Esophagus squamous epithelium (tissue), 5 donors: ENCODE measurements around the gene POTEF. TPM values are rescaled to one million over a fixed set of nuclear protein-coding genes. Genes with fewer than 3 reads are reported as not detected.
"Not testable (repeated sequence)": the region's sequence is repeated elsewhere in the genome, so short reads cannot be mapped to it uniquely, and the experiment has no call there.

ENCODE experiments used
- DNase-seq: peaks from one replicate; lab custom pipeline; 2025; lab: John Stamatoyannopoulos, UW
- H3K27ac ChIP-seq, 4 donors: fragments of 200-600 bp; sonication (generic); one replicate each; pipeline ENCODE4 v1.5.1; 2016 to 2019; ENCODE audit warnings: mild to moderate bottlenecking in 1 of 4
- H3K27me3 ChIP-seq, 4 donors: fragments of 200-600 bp; sonication (generic); 1 replicate in 3 of 4; 2 replicates in 1 of 4; pipeline versions ENCODE4 v1.5.1 to v1.6.0; 2017 to 2021; ENCODE audit warnings: antibody characterized with exemption in 1 of 4
- H3K36me3 ChIP-seq, 3 donors: fragments of 200-600 bp; sonication (generic); one replicate each; pipeline ENCODE4 v1.5.1; 2016 to 2019
- H3K4me1 ChIP-seq, 3 donors: fragments of 200-600 bp; sonication (generic); one replicate each; pipeline ENCODE4 v1.5.1; 2017 to 2019
- H3K4me3 ChIP-seq, 4 donors: fragments of 200-600 bp; sonication (generic); 1 replicate in 3 of 4; 2 replicates in 1 of 4; pipeline ENCODE4 v1.5.1; 2016 to 2019; ENCODE audit warnings: mild to moderate bottlenecking in 2 of 4, moderate library complexity in 1 of 4
- H3K9me3 ChIP-seq, 3 donors: fragments of 200-600 bp; sonication (generic); one replicate each; pipeline ENCODE4 v1.5.1; 2016 to 2019
- POLR2A ChIP-seq, 4 donors: fragments of 450-650 bp; IDR thresholded peaks; one replicate each; pipeline ENCODE4 v1.6.1; 2017; ENCODE audit warnings: antibody characterized with exemption in 4 of 4, mild to moderate bottlenecking in 4 of 4, moderate library complexity in 3 of 4
- WGBS, 2 donors: methylation state at CpG; one replicate each; pipeline ENCODE4 v1.1.5; 2018; 5-methylcytosine and 5-hydroxymethylcytosine counted together
- intact Hi-C: fragments of 100-400 bp; cut with DNase I; formaldehyde crosslinking; loops from one replicate; pipeline ENCODE4 v1.15.0; 2022
- total RNA-seq, 4 donors: library from RNA; depleted of rRNA; stranded (reverse); fragments of >200 nt; gene quantifications; one replicate each; pipeline ENCODE4 v1.1.0, GENCODE V29; 2016
- TF ChIP-seq, protein P1 (sequence below), 6 experiments: fragments of 450-650 bp in 4 of 6; fragments of 200-600 bp in 2 of 6; sonication (generic) in 2 of 6; IDR thresholded peaks; one replicate each; pipeline ENCODE4 v1.5.1; 2016 to 2019; ENCODE audit warnings: antibody characterized with exemption in 6 of 6, mild to moderate bottlenecking in 4 of 6, moderate library complexity in 4 of 6
- donor health status: DM: yes; HTN: yes; CAD: no.

POTEF gene
- total RNA-seq, 4 donors from 2014 or later, result not detected

DNA sequence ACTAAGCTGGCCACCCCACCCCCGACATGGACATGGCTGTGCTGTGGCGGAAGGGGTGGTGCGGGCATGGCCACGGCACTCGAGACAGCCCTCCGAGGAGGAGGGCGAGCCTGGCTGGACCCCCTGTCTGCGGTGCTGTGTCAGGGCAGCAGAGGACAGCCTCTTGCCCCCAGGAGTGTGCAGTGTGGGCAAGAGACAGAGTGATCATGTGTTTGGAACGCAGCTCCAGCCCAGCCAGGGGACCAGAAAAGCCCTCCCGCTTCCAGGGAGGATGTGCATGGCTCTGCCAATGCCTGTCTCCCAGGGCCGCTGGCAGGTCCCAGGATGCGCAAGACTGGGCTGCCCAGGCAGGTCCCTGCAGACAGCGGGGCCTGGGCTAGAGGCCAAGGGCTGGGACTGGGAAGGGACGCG lies 9.8 kb upstream of the POTEF start:
- H3K4me1 ChIP-seq, H3K27ac ChIP-seq, DNase-seq, H3K9me3 ChIP-seq, H3K4me3 ChIP-seq, H3K36me3 ChIP-seq, intact Hi-C loops: not testable (repeated sequence)
- H3K27me3 ChIP-seq, result peaks cover 0 to 16% (median 0%) of the 10 kb centered on the region in 4 donors
- no CpG with 5 or more reads among the region's 15 CpGs for WGBS, 2 donors

DNA sequence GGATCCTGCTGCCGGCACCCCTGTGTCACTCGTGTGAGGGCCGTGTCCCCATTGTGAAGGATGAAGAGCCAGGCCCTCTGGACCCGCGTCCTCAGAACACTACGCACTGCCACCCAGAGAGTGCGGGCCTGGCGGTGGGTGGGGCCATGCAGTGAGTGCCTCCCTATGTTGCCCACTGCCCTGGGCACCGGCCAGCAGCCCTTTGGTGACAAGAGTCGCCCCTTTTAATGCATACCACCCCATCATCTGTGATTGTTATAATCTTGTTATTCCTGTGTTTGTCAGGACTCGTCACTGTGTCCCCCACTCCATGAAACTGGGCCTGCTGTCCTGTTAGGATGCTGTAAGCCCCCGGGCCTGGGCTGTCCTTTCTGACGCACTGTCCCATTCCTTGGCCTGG lies 9.3 kb upstream of the POTEF start:
- H3K9me3 ChIP-seq, DNase-seq, H3K36me3 ChIP-seq, H3K4me1 ChIP-seq, H3K27ac ChIP-seq, H3K4me3 ChIP-seq, intact Hi-C loops: not testable (repeated sequence)
- 60 to 83% methylated on average over 1 to 2 of the region's 13 CpGs for WGBS, 2 donors
- peaks cover 0 to 12% (median 0%) of the 10 kb centered on the region in 4 donors for H3K27me3 ChIP-seq

DNA sequence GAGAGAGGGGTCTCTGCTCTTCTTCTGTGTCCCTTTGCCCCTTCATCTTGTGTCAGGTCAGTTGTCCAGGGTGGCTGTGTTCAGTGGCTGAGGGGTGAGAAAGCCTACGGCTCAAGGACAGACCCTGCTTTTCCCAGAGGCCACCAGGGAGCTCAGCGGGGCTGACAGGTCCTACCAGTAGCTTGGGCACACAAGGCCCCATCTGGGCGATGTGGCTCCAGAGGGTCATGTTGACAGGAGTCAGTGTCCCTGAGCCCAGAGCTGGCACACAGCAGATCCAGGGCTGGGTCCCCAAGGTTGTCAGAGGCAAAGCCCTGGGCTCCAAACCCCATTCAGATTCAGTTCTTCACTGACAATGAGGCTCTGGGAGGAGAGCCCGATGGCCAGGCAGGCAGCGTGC lies 8.1 kb upstream of the POTEF start:
- H3K4me1 ChIP-seq, intact Hi-C loops, H3K27ac ChIP-seq, DNase-seq, H3K27me3 ChIP-seq, H3K9me3 ChIP-seq, H3K36me3 ChIP-seq, H3K4me3 ChIP-seq: not testable (repeated sequence)
- WGBS, 2 donors, result no CpG with 5 or more reads among the region's 5 CpGs

DNA sequence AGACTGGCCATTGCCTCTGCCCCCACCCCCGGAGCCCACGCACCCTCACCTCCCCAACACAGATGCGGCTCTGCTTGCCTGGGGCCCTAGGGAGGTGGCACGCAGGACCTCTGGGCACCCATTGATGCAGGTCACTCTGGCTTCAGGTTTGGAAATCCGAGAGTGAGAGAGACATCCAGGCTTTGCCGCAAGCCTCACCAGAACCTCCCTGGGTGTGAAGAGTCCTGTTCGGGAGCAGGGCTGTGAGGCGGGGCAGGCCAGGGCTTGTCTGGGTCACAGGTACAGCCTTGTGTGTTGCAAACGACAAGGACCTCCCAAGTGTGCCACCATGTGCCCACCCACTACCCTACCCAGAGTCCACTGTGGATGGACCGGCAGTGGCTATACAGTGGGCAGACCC lies 7.5 kb upstream of the POTEF start:
- intact Hi-C loops, H3K4me1 ChIP-seq, H3K36me3 ChIP-seq, DNase-seq, H3K9me3 ChIP-seq, H3K27me3 ChIP-seq, H3K27ac ChIP-seq, H3K4me3 ChIP-seq: not testable (repeated sequence)
- no CpG with 5 or more reads among the region's 10 CpGs for WGBS, 2 donors

DNA sequence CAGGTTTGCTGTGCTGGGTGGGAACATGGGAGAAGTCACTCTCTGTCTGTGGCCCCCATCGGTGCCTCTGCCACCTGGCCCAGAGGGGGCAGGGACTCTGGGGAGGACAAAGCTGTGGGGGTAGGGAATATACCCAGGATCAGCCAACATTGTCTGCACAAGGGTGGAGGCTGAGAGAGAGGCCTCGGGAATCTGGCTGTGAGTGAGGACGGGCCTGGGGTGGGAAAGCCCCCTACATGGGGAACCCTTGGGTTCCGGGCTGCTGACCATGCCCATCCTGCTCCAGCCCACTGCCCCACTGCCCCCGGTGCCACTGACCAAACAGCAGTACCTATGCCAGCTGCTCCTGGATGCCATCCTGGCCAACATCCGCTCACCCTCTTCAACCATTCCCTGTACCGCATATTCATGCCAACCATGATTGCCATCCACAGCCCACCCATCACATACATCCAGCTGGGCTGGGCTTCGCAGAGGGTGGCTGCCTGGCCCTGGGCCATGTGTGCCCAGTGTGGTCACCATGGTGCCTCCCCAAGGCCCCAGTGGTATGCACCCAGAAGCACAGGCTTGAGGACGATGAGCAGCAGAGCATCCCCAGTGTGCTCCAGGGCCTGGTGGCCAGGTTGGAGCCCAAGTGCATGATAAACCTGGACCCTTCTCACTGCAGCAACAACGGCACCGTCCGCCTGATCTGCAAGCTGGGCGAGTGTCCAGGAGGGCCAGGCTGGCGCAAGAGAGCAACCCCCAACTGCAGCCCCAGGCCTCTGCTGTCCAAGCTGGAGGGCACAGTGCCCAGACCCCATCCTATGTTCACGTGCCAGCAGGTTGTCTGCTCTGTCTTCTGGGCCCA lies 6.9 kb upstream of the POTEF start:
- no peak for DNase-seq
- no peak overlapping the region for H3K27ac ChIP-seq
- H3K4me1 ChIP-seq, result no peaks in the 10 kb centered on the region
- H3K4me3 ChIP-seq, result no peak overlapping the region
- H3K36me3 ChIP-seq, result no peaks in the 10 kb centered on the region
- H3K27me3 ChIP-seq, result peaks cover 0 to 5% (median 0%) of the 10 kb centered on the region in 4 donors
- no peak for TF ChIP-seq POLR2A (IDR thresholded peaks at IDR 0.05)
- TF ChIP-seq, protein P1, sequence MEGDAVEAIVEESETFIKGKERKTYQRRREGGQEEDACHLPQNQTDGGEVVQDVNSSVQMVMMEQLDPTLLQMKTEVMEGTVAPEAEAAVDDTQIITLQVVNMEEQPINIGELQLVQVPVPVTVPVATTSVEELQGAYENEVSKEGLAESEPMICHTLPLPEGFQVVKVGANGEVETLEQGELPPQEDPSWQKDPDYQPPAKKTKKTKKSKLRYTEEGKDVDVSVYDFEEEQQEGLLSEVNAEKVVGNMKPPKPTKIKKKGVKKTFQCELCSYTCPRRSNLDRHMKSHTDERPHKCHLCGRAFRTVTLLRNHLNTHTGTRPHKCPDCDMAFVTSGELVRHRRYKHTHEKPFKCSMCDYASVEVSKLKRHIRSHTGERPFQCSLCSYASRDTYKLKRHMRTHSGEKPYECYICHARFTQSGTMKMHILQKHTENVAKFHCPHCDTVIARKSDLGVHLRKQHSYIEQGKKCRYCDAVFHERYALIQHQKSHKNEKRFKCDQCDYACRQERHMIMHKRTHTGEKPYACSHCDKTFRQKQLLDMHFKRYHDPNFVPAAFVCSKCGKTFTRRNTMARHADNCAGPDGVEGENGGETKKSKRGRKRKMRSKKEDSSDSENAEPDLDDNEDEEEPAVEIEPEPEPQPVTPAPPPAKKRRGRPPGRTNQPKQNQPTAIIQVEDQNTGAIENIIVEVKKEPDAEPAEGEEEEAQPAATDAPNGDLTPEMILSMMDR (IDR thresholded peaks at IDR 0.05), result no peak
- no peaks in the 10 kb centered on the region for H3K9me3 ChIP-seq
- intact Hi-C loops, result no loop called here
- WGBS, 2 donors, result 89 to 96% methylated on average over 4 of the region's 15 CpGs

DNA sequence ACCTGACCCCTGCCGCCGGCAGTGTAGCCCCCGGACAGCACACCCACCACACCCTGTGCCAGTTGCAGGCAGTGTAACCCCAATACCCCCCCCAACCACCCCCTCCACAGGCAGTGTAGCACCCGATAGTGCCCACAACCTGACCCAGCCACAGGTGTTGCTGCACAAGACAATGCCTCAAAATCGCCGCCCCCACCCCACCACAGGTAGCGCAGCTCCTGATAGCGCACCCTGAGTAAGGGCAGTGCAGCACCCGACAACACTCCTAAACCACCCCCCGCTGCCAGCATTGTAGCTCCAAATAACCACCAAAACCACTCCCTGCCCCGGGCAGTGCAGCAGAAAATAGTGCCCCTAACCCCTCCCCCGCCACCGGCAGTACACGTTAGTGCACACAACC lies 558 bp downstream of the POTEF start:
- not testable (repeated sequence) for DNase-seq, H3K4me3 ChIP-seq
- WGBS, 2 donors, result 40% methylated on average over 1 of the region's 14 CpGs; no CpG with 5 or more reads in 1 of the 2 donors

DNA sequence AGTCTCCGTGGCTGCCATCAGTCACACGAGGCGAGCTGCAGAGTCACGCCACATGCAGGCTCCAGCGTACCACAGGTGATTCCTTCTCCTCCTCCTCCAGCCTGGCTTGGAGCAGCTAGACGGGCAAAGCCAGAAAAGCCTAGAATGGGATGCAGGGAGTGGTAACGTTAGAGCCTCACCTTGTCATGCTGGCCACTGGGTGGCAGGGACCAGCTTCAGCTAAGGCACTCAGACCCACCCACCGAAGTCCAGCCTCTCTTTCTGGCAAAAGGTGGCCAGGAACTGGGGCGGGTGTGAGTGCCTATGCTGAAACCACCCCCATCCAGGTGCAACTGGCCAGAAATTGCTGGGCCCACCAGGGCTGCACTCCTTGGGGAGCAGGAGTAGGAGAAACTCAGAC lies 1.3 kb downstream of the POTEF start:
- DNase-seq, H3K36me3 ChIP-seq, intact Hi-C loops: not testable (repeated sequence)

More for the DNA sequence above, 558 bp downstream of the POTEF start:
- H3K4me1 ChIP-seq, H3K9me3 ChIP-seq, H3K27ac ChIP-seq, H3K27me3 ChIP-seq, intact Hi-C loops, H3K36me3 ChIP-seq: not testable (repeated sequence)

DNA sequence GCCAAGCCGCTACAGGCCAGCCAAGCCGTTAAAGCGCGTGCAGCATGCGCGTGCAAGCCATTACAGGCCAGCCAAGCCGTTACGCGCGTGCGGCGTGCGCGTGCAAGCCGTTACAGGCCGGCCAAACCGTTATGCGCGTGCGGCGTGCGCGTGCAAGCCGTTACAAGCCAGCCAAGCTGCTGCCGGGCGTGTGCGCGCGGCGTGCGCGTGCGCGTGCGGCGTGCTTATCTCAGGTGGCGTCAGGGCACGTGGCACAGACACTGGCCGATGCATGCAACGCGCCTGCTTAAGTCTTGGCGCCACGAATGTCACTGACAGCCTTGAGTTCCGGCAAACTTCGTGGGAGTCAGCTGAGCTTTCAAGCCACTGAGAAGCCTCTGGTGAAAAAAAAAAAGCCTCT lies 8.1 kb downstream of the POTEF start:
- H3K9me3 ChIP-seq, DNase-seq, H3K27ac ChIP-seq, H3K36me3 ChIP-seq, H3K4me3 ChIP-seq, intact Hi-C loops, H3K4me1 ChIP-seq, H3K27me3 ChIP-seq: not testable (repeated sequence)
- 100% methylated on average over 3 of the region's 45 CpGs; no CpG with 5 or more reads in 1 of the 2 donors for WGBS, 2 donors

More for the DNA sequence above, 1.3 kb downstream of the POTEF start:
- H3K9me3 ChIP-seq, H3K27me3 ChIP-seq, H3K27ac ChIP-seq, H3K4me3 ChIP-seq, H3K4me1 ChIP-seq: not testable (repeated sequence)
- no CpG with 5 or more reads among the region's 9 CpGs for WGBS, 2 donors

DNA sequence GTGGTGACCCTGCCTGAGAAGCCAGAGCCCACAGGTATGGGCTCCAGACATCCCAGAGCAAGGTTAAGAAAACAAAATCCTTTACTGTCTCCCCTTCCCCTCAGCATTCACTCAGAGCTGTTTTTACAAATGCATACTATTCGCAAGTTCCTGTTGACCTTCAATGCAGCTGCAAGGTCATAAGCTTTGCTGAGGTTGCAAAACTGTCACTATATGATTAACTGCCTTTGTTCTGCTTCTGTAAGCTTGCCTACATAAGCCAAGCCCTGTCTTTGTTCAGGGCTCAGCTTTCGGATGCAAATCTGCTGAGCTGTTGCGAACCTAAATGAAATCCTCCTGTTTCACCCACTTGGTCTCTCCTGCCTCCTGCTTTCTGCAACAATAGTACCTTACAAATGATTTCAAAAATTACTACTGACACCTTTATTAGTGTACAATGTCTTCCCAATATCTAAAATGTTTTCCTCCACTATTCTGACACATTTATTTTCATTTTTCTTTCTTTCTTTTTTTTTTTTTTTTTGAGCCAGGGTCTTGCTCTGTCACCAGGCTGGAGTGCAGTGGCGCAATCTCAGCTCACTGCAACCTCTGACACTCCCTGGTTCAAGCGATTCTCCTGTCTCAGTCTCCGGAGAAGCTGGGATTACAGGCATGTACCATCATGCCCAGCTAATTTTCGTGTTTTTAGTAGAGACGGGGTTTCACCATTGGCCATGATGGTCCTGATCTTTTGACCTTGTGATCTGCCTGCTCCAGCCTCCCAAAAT lies 26.2 kb downstream of the POTEF start:
- H3K27me3 ChIP-seq, H3K36me3 ChIP-seq, intact Hi-C loops, H3K4me1 ChIP-seq, DNase-seq, H3K27ac ChIP-seq, H3K9me3 ChIP-seq, H3K4me3 ChIP-seq: not testable (repeated sequence)
- WGBS, 2 donors, result 23 to 26% methylated on average over 3 of the region's 8 CpGs

DNA sequence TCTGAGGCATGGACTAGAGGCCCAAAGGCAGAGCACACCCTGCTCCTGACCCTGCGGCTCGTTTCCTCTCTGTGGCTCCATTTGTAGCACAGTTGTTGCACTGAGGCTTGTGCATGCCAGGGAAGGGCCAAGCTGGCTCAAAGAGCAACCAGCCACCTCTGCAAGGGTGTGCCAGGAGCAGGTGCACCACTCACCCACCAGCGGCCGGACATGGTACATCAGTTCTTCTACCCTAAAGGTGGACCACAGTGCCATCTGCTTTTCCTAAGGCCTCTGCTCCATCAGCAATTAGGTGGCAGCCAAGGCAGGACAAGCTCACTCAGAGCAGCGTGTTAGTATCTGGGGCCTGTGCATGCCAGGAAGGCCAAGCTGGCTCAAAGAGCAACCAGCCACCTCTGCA lies 66.4 kb downstream of the POTEF start:
- H3K4me3 ChIP-seq, H3K9me3 ChIP-seq, H3K36me3 ChIP-seq, H3K4me1 ChIP-seq, H3K27ac ChIP-seq, H3K27me3 ChIP-seq, intact Hi-C loops, DNase-seq: not testable (repeated sequence)
- no CpG with 5 or more reads among the region's 5 CpGs for WGBS, 2 donors

DNA sequence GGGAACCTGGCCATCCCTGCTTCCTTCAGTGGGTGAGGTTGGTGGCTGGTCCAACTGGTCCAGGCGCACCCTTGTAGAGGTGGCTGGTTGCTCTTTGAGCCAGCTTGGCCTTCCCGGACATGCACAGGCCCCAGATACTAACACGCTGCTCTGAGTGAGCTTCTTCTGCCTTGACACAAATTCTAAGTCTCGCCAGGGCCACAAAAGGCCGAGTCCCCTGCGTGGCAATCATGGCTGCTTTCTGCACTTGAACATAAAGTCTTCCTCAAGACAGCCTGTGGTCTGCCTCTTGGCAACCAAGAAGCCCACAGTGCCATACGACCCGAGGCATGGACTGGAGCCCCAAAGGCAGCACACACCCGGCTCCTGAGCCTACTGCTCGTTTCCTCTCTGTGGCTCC lies 69.0 kb downstream of the POTEF start:
- no CpG with 5 or more reads among the region's 10 CpGs for WGBS, 2 donors
- H3K27me3 ChIP-seq, H3K4me1 ChIP-seq, H3K27ac ChIP-seq, DNase-seq, intact Hi-C loops, H3K9me3 ChIP-seq, H3K36me3 ChIP-seq, H3K4me3 ChIP-seq: not testable (repeated sequence)

DNA sequence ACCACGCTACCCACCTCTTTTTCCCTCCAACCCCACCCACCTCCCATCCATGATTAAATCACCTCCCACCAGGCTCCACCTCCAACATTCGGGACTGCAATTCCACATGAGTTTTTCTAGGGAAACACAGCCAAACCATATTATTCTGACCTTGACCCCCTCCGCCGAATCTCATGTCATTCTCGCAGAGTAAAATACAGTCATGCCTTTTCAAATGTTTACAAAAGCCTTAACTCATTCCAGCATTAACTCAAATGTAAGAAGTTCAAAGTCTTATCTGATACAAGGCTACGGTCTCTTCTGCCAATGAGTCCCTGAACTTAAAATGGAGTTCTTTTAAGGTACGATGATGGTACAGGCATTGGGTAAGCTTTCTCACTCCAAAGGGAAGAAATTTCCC lies 72.7 kb downstream of the POTEF start:
- H3K4me1 ChIP-seq, H3K36me3 ChIP-seq, H3K27me3 ChIP-seq, H3K9me3 ChIP-seq, intact Hi-C loops, DNase-seq, H3K27ac ChIP-seq, H3K4me3 ChIP-seq: not testable (repeated sequence)
- WGBS, 2 donors, result 60 to 65% methylated on average over 3 to 4 of the region's 7 CpGs
